GM19463 (cell line): ENCODE results near the gene SP7.
A peak's percentile ranks its signal among the peaks of the same experiment; 100 is the strongest.
"Not testable (repeated sequence)": the region's sequence is repeated elsewhere in the genome, so short reads cannot be mapped to it uniquely, and the experiment has no call there.

Experiments used
- ATAC-seq: cut with Tn5 transposase; IDR thresholded peaks from one replicate; pipeline ENCODE4 v1.9.1; 2021; ENCODE audit warnings: mild to moderate bottlenecking, moderate library complexity; ENCODE audit not compliant: unreplicated experiment

SP7 gene

GRCh38 chr12:53336181-53336681 is at the start of gene SP7:
SP7 (minus strand) TSS chr12:53336354; CDS start chr12:53335646, 708 bp downstream.
- no peak for ATAC-seq

GRCh38 chr12:53383258-53383657 is 47.1 kb upstream of the SP7 start:
- no peak for ATAC-seq

GRCh38 chr12:53381731-53382630 is 45.8 kb upstream of the SP7 start:
- no peak for ATAC-seq

GRCh38 chr12:53380794-53381730 is 44.9 kb upstream of the SP7 start:
- ATAC-seq = no peak

GRCh38 chr12:53380104-53380793 is 44.1 kb upstream of the SP7 start, which contains the start of gene SP1:
SP1 (plus strand) TSS chr12:53380176; CDS start chr12:53380292, 116 bp downstream.
- ATAC-seq = peak; percentile 41

- ATAC-seq = peak; percentile 62
Measured at GRCh38 chr12:53379389-53380103, 43.4 kb upstream of the SP7 start.

GRCh38 chr12:53378724-53379388 is 42.7 kb upstream of the SP7 start:
- ATAC-seq = no peak

GRCh38 chr12:53378222-53378621 is 42.1 kb upstream of the SP7 start:
- no peak for ATAC-seq

GRCh38 chr12:53376747-53377146 is 40.6 kb upstream of the SP7 start:
- no peak for ATAC-seq

GRCh38 chr12:53374277-53374676 is 38.1 kb upstream of the SP7 start:
- not testable (repeated sequence) for ATAC-seq

- ATAC-seq = not testable (repeated sequence)
Measured at GRCh38 chr12:53373554-53374133, 37.5 kb upstream of the SP7 start.

GRCh38 chr12:53365245-53365904 is 29.2 kb upstream of the SP7 start:
- ATAC-seq = no peak

- not testable (repeated sequence) for ATAC-seq
Measured at GRCh38 chr12:53361638-53362037, 25.5 kb upstream of the SP7 start.

- no peak for ATAC-seq
Measured at GRCh38 chr12:53358836-53359419, 22.8 kb upstream of the SP7 start.

- ATAC-seq = no peak
Measured at GRCh38 chr12:53355121-53355520, 19.0 kb upstream of the SP7 start.

- no peak for ATAC-seq
Measured at GRCh38 chr12:53353257-53353655, 17.1 kb upstream of the SP7 start.

GRCh38 chr12:53352331-53353256 is 16.4 kb upstream of the SP7 start:
- ATAC-seq = no peak
